Lung (tissue), 12 donors: ENCODE results near the gene METTL16. TPM values are rescaled to one million over a fixed set of nuclear protein-coding genes. Genes with fewer than 3 reads are reported as not detected.

Source experiments
- ATAC-seq: fragments of 200-7000 bp; cut with Tn5 transposase; one replicate; pipeline ENCODE4 v1.9.1; 2020; ENCODE audit warnings: moderate number of reproducible peaks; ENCODE audit not compliant: insufficient read depth, low FRiP score
- DNase-seq, 3 donors: peaks; one replicate each; pipeline ENCODE4 v3.0.0-alpha.2; 2013 to 2017
- H3K27ac ChIP-seq, 2 donors: one replicate each; pipeline ENCODE4 v1.5.1; 2013; ENCODE audit warnings: mild to moderate bottlenecking in 2 of 2, moderate library complexity in 2 of 2, control low read depth in 1 of 2, inconsistent platforms in 1 of 2, low read depth in 1 of 2, low read length in 1 of 2
- H3K27me3 ChIP-seq, 3 donors: one replicate each; pipeline ENCODE4 v1.5.1; 2013; ENCODE audit warnings: low read length in 2 of 3; ENCODE audit not compliant: control insufficient read depth in 3 of 3, insufficient read depth in 3 of 3
- H3K36me3 ChIP-seq, 4 donors: one replicate each; pipeline ENCODE4 v1.5.1; 2013; ENCODE audit warnings: low read length in 4 of 4, mild to moderate bottlenecking in 1 of 4, moderate library complexity in 1 of 4; ENCODE audit not compliant: control insufficient read depth in 4 of 4, insufficient read depth in 4 of 4
- H3K4me1 ChIP-seq, 5 donors: one replicate each; pipeline ENCODE4 v1.5.1; 2013; ENCODE audit warnings: low read length in 5 of 5, mild to moderate bottlenecking in 2 of 5, moderate library complexity in 1 of 5; ENCODE audit not compliant: control insufficient read depth in 5 of 5, insufficient read depth in 5 of 5
- H3K4me3 ChIP-seq: one replicate; pipeline ENCODE4 v1.5.1; 2013; ENCODE audit warnings: mild to moderate bottlenecking, control low read depth, moderate library complexity
- H3K9ac ChIP-seq, 2 donors: one replicate each; pipeline ENCODE4 v1.5.1; 2013; ENCODE audit warnings: low read length in 2 of 2, control low read depth in 1 of 2; ENCODE audit not compliant: insufficient read depth in 1 of 2
- H3K9me3 ChIP-seq, 4 donors: one replicate each; pipeline ENCODE4 v1.5.1; 2013; ENCODE audit warnings: low read length in 3 of 4, mild to moderate bottlenecking in 1 of 4, moderate library complexity in 1 of 4; ENCODE audit not compliant: control insufficient read depth in 4 of 4, insufficient read depth in 3 of 4
- WGBS, 2 donors: extraction: QIAGEN DNeasy Blood & Tissue Kit; methylation state at CpG; one replicate each; pipeline ENCODE4 v1.1.7; 2013; 5-methylcytosine and 5-hydroxymethylcytosine counted together
- polyA plus RNA-seq, 2 donors: library from polyadenylated mRNA; stranded (reverse); fragments of 200-250 nt; gene quantifications; one replicate each; pipeline ENCODE4 v1.2.1, GENCODE V29; 2013
- total RNA-seq, 2 donors: library from RNA; depleted of rRNA in 1 of 2; stranded (reverse); fragments of >200 nt in 1 of 2; gene quantifications; one replicate each; pipeline ENCODE4 v1.2.1, GENCODE V29; 2014 to 2021
- TF ChIP-seq, protein P1 (sequence below): IDR thresholded peaks from 2 replicates; pipeline ENCODE4 v1.5.1; 2012; ENCODE audit warnings: mild to moderate bottlenecking; ENCODE audit errors: control extremely low read depth, extremely low read depth
- donor health status: control.
- donor health status: control.
- donor health status: Bipolar disorder and iron deficiency.
- donor health status: healthy.
- donor health status: DM: yes; HTN: yes; CAD: no.

METTL16 gene
- total and polyA plus RNA-seq, 4 donors, result 12.1 to 36.1 (median 29.8) TPM

GRCh38 chr17:2406903-2407790, 104.5 kb downstream of the METTL16 start:
- peak; percentile 51 for ATAC-seq
- WGBS, 2 donors, result 61 to 85% methylated on average over 15 of the region's 15 CpGs
- H3K27ac ChIP-seq, result peak overlapping the region; percentile 43 to 63
- no peaks in the 10 kb centered on the region for H3K27me3 ChIP-seq
- H3K36me3 ChIP-seq, result peaks cover 0 to 6% (median 1%) of the 10 kb centered on the region in 4 donors
- H3K4me1 ChIP-seq, result peaks cover 0 to 6% (median 4%) of the 10 kb centered on the region in 5 donors
- no peak for DNase-seq
- no peak overlapping the region for H3K9ac ChIP-seq
- TF ChIP-seq, protein P1, sequence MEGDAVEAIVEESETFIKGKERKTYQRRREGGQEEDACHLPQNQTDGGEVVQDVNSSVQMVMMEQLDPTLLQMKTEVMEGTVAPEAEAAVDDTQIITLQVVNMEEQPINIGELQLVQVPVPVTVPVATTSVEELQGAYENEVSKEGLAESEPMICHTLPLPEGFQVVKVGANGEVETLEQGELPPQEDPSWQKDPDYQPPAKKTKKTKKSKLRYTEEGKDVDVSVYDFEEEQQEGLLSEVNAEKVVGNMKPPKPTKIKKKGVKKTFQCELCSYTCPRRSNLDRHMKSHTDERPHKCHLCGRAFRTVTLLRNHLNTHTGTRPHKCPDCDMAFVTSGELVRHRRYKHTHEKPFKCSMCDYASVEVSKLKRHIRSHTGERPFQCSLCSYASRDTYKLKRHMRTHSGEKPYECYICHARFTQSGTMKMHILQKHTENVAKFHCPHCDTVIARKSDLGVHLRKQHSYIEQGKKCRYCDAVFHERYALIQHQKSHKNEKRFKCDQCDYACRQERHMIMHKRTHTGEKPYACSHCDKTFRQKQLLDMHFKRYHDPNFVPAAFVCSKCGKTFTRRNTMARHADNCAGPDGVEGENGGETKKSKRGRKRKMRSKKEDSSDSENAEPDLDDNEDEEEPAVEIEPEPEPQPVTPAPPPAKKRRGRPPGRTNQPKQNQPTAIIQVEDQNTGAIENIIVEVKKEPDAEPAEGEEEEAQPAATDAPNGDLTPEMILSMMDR, result no peak
- no peak overlapping the region for H3K4me3 ChIP-seq
- H3K9me3 ChIP-seq, result no peaks in the 10 kb centered on the region

DNA sequence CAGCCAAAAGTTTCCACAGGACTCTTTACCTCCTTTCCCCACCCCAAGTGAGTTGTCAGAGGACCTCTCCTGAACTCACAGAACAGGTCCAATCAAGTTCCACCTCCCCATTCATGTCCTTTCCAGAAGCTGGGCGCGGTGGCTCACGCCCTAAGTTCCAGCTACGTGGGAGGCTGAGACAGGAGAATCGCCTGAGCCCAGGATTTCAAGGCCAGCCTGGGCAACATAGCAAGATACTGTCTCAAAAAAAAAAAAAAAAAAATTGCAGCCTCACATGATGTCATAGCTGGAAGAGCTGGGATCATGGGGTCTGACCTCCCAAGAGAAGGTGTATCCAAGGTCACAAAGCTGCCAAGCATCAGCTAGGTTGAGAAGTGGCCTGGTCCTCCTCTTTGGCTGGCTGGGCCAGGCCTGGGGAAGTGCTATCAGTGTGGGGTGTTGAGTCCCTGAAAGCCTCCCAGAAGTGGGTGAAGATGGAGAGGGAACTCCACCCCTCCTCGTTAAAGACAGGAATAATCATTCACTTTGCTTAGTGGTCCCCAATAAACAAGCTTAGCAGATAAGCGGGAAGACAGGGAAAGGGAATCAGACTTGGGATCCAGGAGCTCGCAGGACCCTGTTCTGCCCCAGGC, 105.3 kb downstream of the METTL16 start:
- Histone ChIP-seq H3K36me3 (peaks cover 0 to 6% (median 1%) of the 10 kb centered on the region in 4 donors), H3K4me3 (no peak overlapping the region), H3K27ac (peak overlapping the region; percentile 43 to 63), H3K9ac (no peak overlapping the region), H3K27me3 (no peaks in the 10 kb centered on the region), H3K4me1 (peaks cover 0 to 7% (median 4%) of the 10 kb centered on the region in 5 donors), H3K9me3 (no peaks in the 10 kb centered on the region)
- ATAC-seq (no peak), DNase-seq (no peak)
- WGBS, 2 donors, result 89 to 94% methylated on average over 8 of the region's 8 CpGs
- TF ChIP-seq, protein P1, result no peak

DNA sequence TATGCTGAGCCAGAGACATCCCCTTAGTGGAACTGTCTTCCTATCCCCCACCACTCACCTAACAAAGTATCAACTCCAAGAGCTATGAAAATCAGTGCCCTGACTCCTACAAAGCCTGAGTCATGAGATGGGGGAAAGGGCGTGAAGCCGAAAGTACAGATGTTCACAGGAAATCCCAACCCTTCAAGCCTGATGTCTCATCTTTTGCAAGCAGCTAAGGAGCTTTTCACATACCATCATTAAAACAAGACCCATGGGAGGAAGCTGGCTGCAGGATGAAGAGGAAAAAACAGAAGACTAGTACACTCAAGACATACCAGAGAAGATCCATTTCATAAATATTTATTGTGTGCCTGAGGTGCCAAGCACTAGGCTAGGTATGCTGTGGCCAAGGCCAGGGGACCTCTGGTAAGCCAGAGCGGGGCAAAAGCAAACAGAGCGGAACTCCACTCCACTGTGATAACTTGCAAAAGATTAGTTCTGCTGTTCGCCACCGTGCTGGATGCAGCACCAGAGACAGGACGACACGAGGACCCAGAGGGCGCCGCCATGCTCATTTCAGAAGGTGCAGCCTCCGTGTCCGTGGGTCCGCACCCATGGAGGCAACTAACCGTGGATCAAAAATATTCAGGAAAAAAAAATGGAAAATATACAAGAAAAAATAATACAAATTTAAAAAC, 106.3 kb downstream of the METTL16 start:
- peaks cover 0 to 7% (median 4%) of the 10 kb centered on the region in 5 donors for H3K4me1 ChIP-seq
- peak overlapping the region in 1 of 2 donors; percentile 50 for H3K27ac ChIP-seq
- TF ChIP-seq, protein P1, result no peak
- no peak overlapping the region for H3K4me3 ChIP-seq
- H3K9ac ChIP-seq, result no peak overlapping the region
- ATAC-seq (no peak), DNase-seq (no peak)
- no peaks in the 10 kb centered on the region for H3K27me3 ChIP-seq
- no peaks in the 10 kb centered on the region for H3K9me3 ChIP-seq
- WGBS, 2 donors, result 86 to 87% methylated on average over 14 of the region's 14 CpGs
- peaks cover 0 to 3% (median 1%) of the 10 kb centered on the region in 4 donors for H3K36me3 ChIP-seq
